ENCODE results near the gene FSTL1. TPM values are rescaled to one million over a fixed set of nuclear protein-coding genes. Genes with fewer than 3 reads are reported as not detected.

Gene FSTL1
- total RNA-seq, 5 donors from 2014 or later (not counting 1 experiment from before 2014, with no cell fraction given), result 0.76 to 5.1 (median 1.5) TPM

DNA sequence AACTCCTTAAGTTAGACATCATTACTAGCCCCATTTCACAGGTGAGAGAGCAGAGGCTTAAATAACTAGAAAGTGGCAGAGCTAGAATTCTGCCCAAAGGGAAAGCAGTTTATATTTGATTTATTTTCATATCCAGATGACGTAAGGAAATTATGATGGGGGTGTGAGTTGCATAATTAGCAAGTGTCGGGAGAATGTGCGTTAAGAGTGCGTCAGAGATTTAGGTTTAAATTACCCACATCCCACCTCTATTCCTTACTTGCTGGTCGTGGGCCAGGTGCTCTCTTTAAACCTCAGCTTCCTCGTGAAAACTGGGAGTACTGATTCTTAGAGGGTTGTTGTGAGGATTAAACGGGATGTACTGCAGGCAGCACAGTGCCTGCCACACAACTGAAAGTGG is 32.3 kb downstream of the FSTL1 start:
- Histone ChIP-seq H3K4me3 (ENCODE audit: control insufficient read depth in 1 of 2, extremely low read depth in 1 of 2, low read length in 1 of 2) (no peak overlapping the region), H3K27ac (ENCODE audit: low read length) (no peak overlapping the region), H3K36me3 (ENCODE audit: control insufficient read depth in 2 of 2, extremely low read depth in 1 of 2, insufficient read depth in 1 of 2, low read length in 1 of 2) (no peaks in the 10 kb centered on the region), H3K4me1 (ENCODE audit: control insufficient read depth in 1 of 2, extremely low read depth in 1 of 2, insufficient read depth in 2 of 2, low read length in 2 of 2) (peaks cover 9 to 17% of the 10 kb centered on the region in 2 experiments), H3K9me3 (no peaks in the 10 kb centered on the region), H3K27me3 (replicated peaks in 1 of 2; ENCODE audit: control insufficient read depth in 2 of 2, extremely low read depth in 1 of 2, insufficient read depth in 2 of 2, low read length in 1 of 2) (peaks cover 0 to 13% of the 10 kb centered on the region in 2 experiments)
- DNase-seq (no peak), ATAC-seq (replicated peaks in 1 of 4) (no peak)
- H3K9me3 Mint-ChIP-seq, result no peaks in the 10 kb centered on the region
- H3K27me3 Mint-ChIP-seq, result peaks cover 0 to 5% of the 10 kb centered on the region in 2 donors
- ChIA-PET CTCF (interaction anchor here (0.5 to 4.5 kb wide), 19 partner anchors 9 to 526 kb away, joined by 3 to 60 read pairs (median 6); partner anchors contain the start of genes LRRC58 (in 1 of the 2) and NDUFB4 (in 1 of the 2)), POLR2A (no interaction called here)
- no peak overlapping the region for H3K27ac Mint-ChIP-seq
- no peaks in the 10 kb centered on the region for H3K36me3 Mint-ChIP-seq
- no peak overlapping the region for H3K4me3 Mint-ChIP-seq
- WGBS (ENCODE audit: insufficient coverage), result no CpG with 5 or more reads among the region's 7 CpGs
- H3K4me1 Mint-ChIP-seq, result peaks cover 11 to 19% (median 16%) of the 10 kb centered on the region in 3 donors

DNA sequence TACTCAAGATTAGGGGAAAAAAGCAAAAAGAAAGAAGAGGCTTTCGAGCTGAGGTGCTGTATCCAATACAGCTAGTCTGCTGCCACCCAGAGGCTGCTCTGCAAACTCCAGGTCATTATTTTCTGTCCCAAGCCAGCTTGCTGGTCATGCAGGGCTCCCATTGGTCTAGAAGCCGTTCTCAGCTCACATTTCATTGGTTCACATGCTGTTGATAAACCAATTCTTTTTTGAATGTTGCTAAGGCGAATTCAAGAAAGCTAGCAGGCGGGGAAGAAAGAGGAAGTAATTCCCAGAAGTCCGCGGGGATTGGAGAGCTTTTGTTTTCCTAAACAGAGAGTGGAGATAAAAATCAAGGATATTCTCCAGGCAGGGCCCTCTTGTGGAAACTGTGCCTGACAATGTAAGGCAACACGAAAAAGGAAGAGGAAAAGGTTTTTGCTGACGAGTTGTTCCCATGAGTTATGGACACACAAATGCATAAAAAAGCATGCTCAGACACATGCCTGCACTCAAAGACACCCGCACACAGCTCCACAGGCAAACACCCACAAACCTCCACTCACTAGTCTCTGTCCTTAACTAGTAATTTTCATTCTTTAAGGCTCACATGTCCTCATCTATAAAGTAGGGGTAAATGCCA is 33.4 kb downstream of the FSTL1 start:
- Histone ChIP-seq H3K4me3 (ENCODE audit: control insufficient read depth in 1 of 2, extremely low read depth in 1 of 2, low read length in 1 of 2) (peak overlapping the region; percentile 39 to 46), H3K36me3 (ENCODE audit: control insufficient read depth in 2 of 2, extremely low read depth in 1 of 2, insufficient read depth in 1 of 2, low read length in 1 of 2) (no peaks in the 10 kb centered on the region), H3K27me3 (replicated peaks in 1 of 2; ENCODE audit: control insufficient read depth in 2 of 2, extremely low read depth in 1 of 2, insufficient read depth in 2 of 2, low read length in 1 of 2) (peaks cover 0 to 13% of the 10 kb centered on the region in 2 experiments), H3K9me3 (no peaks in the 10 kb centered on the region), H3K27ac (ENCODE audit: low read length) (no peak overlapping the region), H3K4me1 (ENCODE audit: control insufficient read depth in 1 of 2, extremely low read depth in 1 of 2, insufficient read depth in 2 of 2, low read length in 2 of 2) (peaks cover 9 to 17% of the 10 kb centered on the region in 2 experiments)
- ChIA-PET CTCF (interaction anchor here (0.6 to 4.5 kb wide), 41 partner anchors 8 to 1535 kb away, joined by 3 to 60 read pairs (median 4); partner anchors contain the start of genes LRRC58 (in 2 of the 2), COX17 (in 1 of the 2), GTF2E1 (in 1 of the 2) and NDUFB4 (in 1 of the 2)), POLR2A (interaction anchor here (0.6 to 0.8 kb wide), 2 partner anchors 73 to 139 kb away, joined by 3 to 4 read pairs; no protein-coding TSS in a partner anchor)
- Mint-ChIP-seq H3K27me3 (peaks cover 0 to 5% of the 10 kb centered on the region in 2 donors), H3K36me3 (no peaks in the 10 kb centered on the region), H3K27ac (peak overlapping the region in 1 of 2 donors; percentile 9), H3K4me1 (peaks cover 11 to 19% (median 16%) of the 10 kb centered on the region in 3 donors), H3K9me3 (no peaks in the 10 kb centered on the region), H3K4me3 (peak overlapping the region; percentile 67 to 83 (median 81))
- DNase-seq (peak; percentile 54 to 89 (median 72)), ATAC-seq (replicated peaks in 1 of 4) (peak; percentile 98)
- WGBS (ENCODE audit: insufficient coverage), result 4% methylated on average over 5 of the region's 9 CpGs

DNA sequence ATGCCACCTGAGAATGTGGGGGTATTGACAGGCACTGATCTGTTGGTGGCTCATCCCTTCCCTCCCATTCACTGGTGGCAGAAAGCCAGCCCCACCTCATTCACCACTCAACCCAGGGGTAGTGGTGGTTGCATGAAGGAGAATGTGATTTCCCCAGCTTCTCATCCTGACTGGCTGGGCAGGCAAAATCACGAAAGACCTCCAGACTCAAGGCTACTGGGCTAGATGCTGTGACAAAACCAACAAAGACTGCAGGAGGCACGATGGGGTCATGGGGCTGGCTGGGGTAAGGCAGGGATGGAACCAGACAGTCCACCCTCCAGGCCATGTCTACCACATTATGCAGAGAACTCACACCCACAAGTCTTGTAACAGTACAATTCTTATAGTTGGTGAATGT is 33.9 kb downstream of the FSTL1 start:
- Mint-ChIP-seq H3K27me3 (peaks cover 0 to 5% of the 10 kb centered on the region in 2 donors), H3K36me3 (no peaks in the 10 kb centered on the region), H3K4me1 (peaks cover 11 to 19% (median 16%) of the 10 kb centered on the region in 3 donors), H3K27ac (no peak overlapping the region), H3K4me3 (peak overlapping the region; percentile 67 to 83 (median 81)), H3K9me3 (no peaks in the 10 kb centered on the region)
- no peaks in the 10 kb centered on the region for H3K9me3 ChIP-seq
- no peaks in the 10 kb centered on the region for H3K36me3 ChIP-seq (ENCODE audit: control insufficient read depth in 2 of 2, extremely low read depth in 1 of 2, insufficient read depth in 1 of 2, low read length in 1 of 2)
- ChIA-PET CTCF (interaction anchor here (0.6 to 4.5 kb wide), 35 partner anchors 8 to 1535 kb away, joined by 3 to 60 read pairs (median 4); partner anchors contain the start of genes LRRC58 (in 2 of the 2), COX17 (in 1 of the 2), GTF2E1 (in 1 of the 2) and NDUFB4 (in 1 of the 2)), POLR2A (interaction anchor here (0.6 to 0.8 kb wide), 3 partner anchors 67 to 140 kb away, joined by 3 to 4 read pairs (median 4); no protein-coding TSS in a partner anchor)
- 40% methylated on average over 1 of the region's 2 CpGs for WGBS (ENCODE audit: insufficient coverage)
- peaks cover 0 to 13% of the 10 kb centered on the region in 2 experiments for H3K27me3 ChIP-seq (replicated peaks in 1 of 2; ENCODE audit: control insufficient read depth in 2 of 2, extremely low read depth in 1 of 2, insufficient read depth in 2 of 2, low read length in 1 of 2)
- peak; percentile 6 to 40 (median 18) for ATAC-seq (replicated peaks in 1 of 4)
- H3K4me1 ChIP-seq (ENCODE audit: control insufficient read depth in 1 of 2, extremely low read depth in 1 of 2, insufficient read depth in 2 of 2, low read length in 2 of 2), result peaks cover 9 to 17% of the 10 kb centered on the region in 2 experiments
- no peak for DNase-seq
- H3K27ac ChIP-seq (ENCODE audit: low read length), result no peak overlapping the region
- H3K4me3 ChIP-seq (ENCODE audit: control insufficient read depth in 1 of 2, extremely low read depth in 1 of 2, low read length in 1 of 2), result no peak overlapping the region

DNA sequence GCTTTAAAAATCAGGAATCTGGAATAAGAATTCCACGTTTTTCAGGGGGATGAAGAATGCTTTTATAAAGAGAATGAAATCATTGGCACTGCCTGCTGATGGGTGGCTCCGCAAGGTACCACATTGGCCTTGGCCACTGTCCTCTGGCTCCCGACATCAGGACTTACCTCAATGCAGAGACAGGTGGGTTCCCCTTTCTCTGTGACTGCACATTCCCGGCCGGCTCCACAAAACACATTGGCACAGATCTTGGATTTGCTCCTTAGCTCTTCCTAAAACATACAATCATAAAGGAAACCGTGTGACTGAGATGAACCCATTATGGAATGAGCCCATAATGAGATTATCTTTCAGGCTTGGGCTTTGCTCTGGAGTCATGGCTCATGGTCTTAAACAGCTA is 35.0 kb downstream of the FSTL1 start:
- POLR2A ChIA-PET, result interaction anchor here in 1 of 2 donors (0.6 kb wide), 1 partner anchor 184 kb away, joined by 3 read pairs; no protein-coding TSS in a partner anchor
- H3K27ac Mint-ChIP-seq, result no peak overlapping the region
- CTCF ChIA-PET, result interaction anchor here (1.3 to 4.5 kb wide), 3 partner anchors 10 to 171 kb away, joined by 5 to 60 read pairs (median 6); no protein-coding TSS in a partner anchor

DNA sequence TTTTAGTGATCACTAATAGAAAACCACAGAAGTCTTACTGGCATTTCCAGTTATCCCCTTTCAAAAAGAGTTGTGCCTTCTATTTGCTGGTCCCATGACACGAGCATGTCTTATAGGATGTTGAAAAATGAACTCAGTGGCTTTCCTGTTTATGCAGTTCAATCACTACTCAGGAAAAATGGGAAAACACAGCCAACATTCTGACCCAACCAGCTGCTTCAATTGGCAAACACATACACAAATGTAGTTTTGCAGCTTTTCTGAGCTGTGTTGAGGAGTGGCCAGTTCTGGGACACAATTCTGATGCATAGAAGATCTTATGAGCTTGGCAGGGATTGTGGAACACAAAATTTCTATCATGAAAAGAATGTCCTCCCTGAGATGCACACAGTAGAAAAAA is 40.3 kb downstream of the FSTL1 start:
- ChIA-PET POLR2A (interaction anchor here in 1 of 2 donors (0.6 kb wide), 1 partner anchor 374 kb away, joined by 4 read pairs; no protein-coding TSS in a partner anchor), CTCF (interaction anchor here in 1 of 2 donors (0.5 kb wide), 1 partner anchor 144 kb away, joined by 3 read pairs; no protein-coding TSS in a partner anchor)
- Histone ChIP-seq H3K27ac (ENCODE audit: low read length) (no peak overlapping the region), H3K9me3 (no peaks in the 10 kb centered on the region), H3K27me3 (replicated peaks in 1 of 2; ENCODE audit: control insufficient read depth in 2 of 2, extremely low read depth in 1 of 2, insufficient read depth in 2 of 2, low read length in 1 of 2) (no peaks in the 10 kb centered on the region), H3K4me1 (ENCODE audit: control insufficient read depth in 1 of 2, extremely low read depth in 1 of 2, insufficient read depth in 2 of 2, low read length in 2 of 2) (no peaks in the 10 kb centered on the region), H3K36me3 (ENCODE audit: control insufficient read depth in 2 of 2, extremely low read depth in 1 of 2, insufficient read depth in 1 of 2, low read length in 1 of 2) (no peaks in the 10 kb centered on the region), H3K4me3 (ENCODE audit: control insufficient read depth in 1 of 2, extremely low read depth in 1 of 2, low read length in 1 of 2) (no peak overlapping the region)
- WGBS (ENCODE audit: insufficient coverage), result no CpG with 5 or more reads among the region's 1 CpG
- Mint-ChIP-seq H3K9me3 (no peaks in the 10 kb centered on the region), H3K36me3 (no peaks in the 10 kb centered on the region), H3K4me3 (no peak overlapping the region), H3K27me3 (no peaks in the 10 kb centered on the region), H3K4me1 (no peaks in the 10 kb centered on the region), H3K27ac (no peak overlapping the region)
- DNase-seq (no peak), ATAC-seq (replicated peaks in 1 of 4) (no peak)

More for the DNA sequence above, 35.0 kb downstream of the FSTL1 start:
- Histone ChIP-seq H3K27ac (ENCODE audit: low read length) (no peak overlapping the region), H3K27me3 (replicated peaks in 1 of 2; ENCODE audit: control insufficient read depth in 2 of 2, extremely low read depth in 1 of 2, insufficient read depth in 2 of 2, low read length in 1 of 2) (peaks cover 0 to 13% of the 10 kb centered on the region in 2 experiments), H3K9me3 (no peaks in the 10 kb centered on the region), H3K36me3 (ENCODE audit: control insufficient read depth in 2 of 2, extremely low read depth in 1 of 2, insufficient read depth in 1 of 2, low read length in 1 of 2) (no peaks in the 10 kb centered on the region), H3K4me1 (ENCODE audit: control insufficient read depth in 1 of 2, extremely low read depth in 1 of 2, insufficient read depth in 2 of 2, low read length in 2 of 2) (peaks cover 9 to 17% of the 10 kb centered on the region in 2 experiments), H3K4me3 (ENCODE audit: control insufficient read depth in 1 of 2, extremely low read depth in 1 of 2, low read length in 1 of 2) (no peak overlapping the region)
- Mint-ChIP-seq H3K4me3 (no peak overlapping the region), H3K4me1 (peaks cover 11 to 19% (median 16%) of the 10 kb centered on the region in 3 donors), H3K9me3 (no peaks in the 10 kb centered on the region), H3K27me3 (peaks cover 0 to 5% of the 10 kb centered on the region in 2 donors), H3K36me3 (no peaks in the 10 kb centered on the region)
- ATAC-seq (replicated peaks in 1 of 4) (no peak), DNase-seq (no peak)
- WGBS (ENCODE audit: insufficient coverage), result 77% methylated on average over 4 of the region's 6 CpGs

DNA sequence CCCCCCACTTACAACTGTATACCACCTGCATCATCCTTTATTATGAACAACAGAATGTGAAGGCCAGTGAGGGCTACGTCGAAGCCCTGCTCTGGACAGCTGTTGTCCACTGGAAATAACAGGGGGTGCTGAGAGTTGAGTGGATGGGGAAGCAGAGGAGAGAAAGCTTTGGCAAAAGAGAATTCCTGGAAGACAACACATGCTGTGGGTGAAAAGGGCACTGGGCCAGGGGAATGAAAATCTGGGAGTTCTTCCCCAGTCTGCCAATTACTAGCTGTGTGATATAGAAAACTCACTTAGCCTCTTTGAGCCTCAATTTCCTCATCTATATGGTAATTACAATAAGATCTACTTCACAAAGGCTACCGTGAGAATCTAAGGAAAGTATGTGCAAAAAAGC is 40.7 kb downstream of the FSTL1 start:
- no peaks in the 10 kb centered on the region for H3K27me3 Mint-ChIP-seq
- CTCF ChIA-PET, result interaction anchor here in 1 of 2 donors (2.0 kb wide), 1 partner anchor 8 kb away, joined by 5 read pairs; no protein-coding TSS in a partner anchor
- no peaks in the 10 kb centered on the region for H3K27me3 ChIP-seq (replicated peaks in 1 of 2; ENCODE audit: control insufficient read depth in 2 of 2, extremely low read depth in 1 of 2, insufficient read depth in 2 of 2, low read length in 1 of 2)
- no peaks in the 10 kb centered on the region for H3K4me1 ChIP-seq (ENCODE audit: control insufficient read depth in 1 of 2, extremely low read depth in 1 of 2, insufficient read depth in 2 of 2, low read length in 2 of 2)
- no peak overlapping the region for H3K4me3 ChIP-seq (ENCODE audit: control insufficient read depth in 1 of 2, extremely low read depth in 1 of 2, low read length in 1 of 2)
- H3K9me3 ChIP-seq, result no peaks in the 10 kb centered on the region
- no peaks in the 10 kb centered on the region for H3K4me1 Mint-ChIP-seq
- POLR2A ChIA-PET, result interaction anchor here in 1 of 2 donors (0.6 kb wide), 1 partner anchor 375 kb away, joined by 4 read pairs; no protein-coding TSS in a partner anchor
- H3K27ac ChIP-seq (ENCODE audit: low read length), result no peak overlapping the region
- 100% methylated on average over 2 of the region's 3 CpGs for WGBS (ENCODE audit: insufficient coverage)
- no peak overlapping the region for H3K27ac Mint-ChIP-seq
- H3K4me3 Mint-ChIP-seq, result no peak overlapping the region
- H3K36me3 ChIP-seq (ENCODE audit: control insufficient read depth in 2 of 2, extremely low read depth in 1 of 2, insufficient read depth in 1 of 2, low read length in 1 of 2), result no peaks in the 10 kb centered on the region
- DNase-seq (no peak), ATAC-seq (replicated peaks in 1 of 4) (no peak)
- no peaks in the 10 kb centered on the region for H3K9me3 Mint-ChIP-seq
- no peaks in the 10 kb centered on the region for H3K36me3 Mint-ChIP-seq

Measured in T-cell (primary cell).